Adrenal gland (tissue), 12 donors: ENCODE measurements around the gene SEPTIN10. TPM values are rescaled to one million over a fixed set of nuclear protein-coding genes. Genes with fewer than 3 reads are reported as not detected.

Experiments used
- DNase-seq, 7 donors: peaks; one replicate each; pipeline ENCODE4 v3.0.0-alpha.2; 2019 to 2020
- H3K27ac ChIP-seq, 5 donors: fragments of 200-600 bp; sonication (generic) in 4 of 5; 1 replicate in 3 of 5; 2 replicates in 2 of 5; pipeline versions ENCODE4 v1.5.1 to v1.8.0; 2016 to 2020; ENCODE audit warnings: mild to moderate bottlenecking in 1 of 5
- H3K27me3 ChIP-seq: fragments of 200-600 bp; 2 replicates; pipeline ENCODE4 v1.8.0; 2021
- H3K36me3 ChIP-seq, 2 donors: fragments of 200-600 bp; replicated peaks in 1 of 2; 1 replicate in 1 of 2; 2 replicates in 1 of 2; pipeline versions ENCODE4 v1.5.1 to v1.8.0; 2018 to 2022
- H3K4me1 ChIP-seq, 2 donors: fragments of 200-600 bp; replicated peaks in 1 of 2; 1 replicate in 1 of 2; 2 replicates in 1 of 2; pipeline versions ENCODE4 v1.5.1 to v1.8.0; 2018 to 2021
- H3K4me3 ChIP-seq, 4 donors: fragments of 200-600 bp; sonication (generic) in 3 of 4; one replicate each; pipeline ENCODE4 v1.5.1; 2016 to 2018
- H3K9me3 ChIP-seq, 3 donors: fragments of 200-600 bp; sonication (generic) in 1 of 3; replicated peaks in 1 of 3; 1 replicate in 2 of 3; 2 replicates in 1 of 3; pipeline versions ENCODE4 v1.5.1 to v1.8.0; 2016 to 2021
- CTCF ChIP-seq, 6 experiments: fragments of 450-650 bp in 4 of 6; fragments of 200-600 bp in 2 of 6; sonication (generic) in 1 of 6; IDR thresholded peaks; 1 replicate in 5 of 6; 2 replicates in 1 of 6; pipeline versions ENCODE4 v1.5.1 to v1.8.0; 2016 to 2021; ENCODE audit warnings: antibody characterized with exemption in 6 of 6, mild to moderate bottlenecking in 2 of 6, moderate library complexity in 1 of 6
- POLR2A ChIP-seq, 2 donors: fragments of 450-650 bp; IDR thresholded peaks; one replicate each; pipeline ENCODE4 v1.6.1; 2017; ENCODE audit warnings: antibody characterized with exemption in 2 of 2, mild to moderate bottlenecking in 2 of 2, moderate library complexity in 1 of 2
- WGBS, 4 donors: extraction: QIAGEN DNeasy Blood & Tissue Kit in 2 of 4; methylation state at CpG; one replicate each; pipeline versions ENCODE4 v1.1.5 to v1.1.7; 2013 to 2017; 5-methylcytosine and 5-hydroxymethylcytosine counted together
- intact Hi-C, 2 donors: fragments of 100-400 bp; cut with DNase I; formaldehyde crosslinking; loops; one replicate each; pipeline versions ENCODE4 v1.14.1 to v1.15.0; 2022 to 2023
- polyA plus RNA-seq, 3 donors: library from polyadenylated mRNA; stranded (reverse); fragments of 200-250 nt in 2 of 3; fragments of 350-450 nt in 1 of 3; fragmentation: Illumina TruSeq in 1 of 3; extraction: RNeasy Lipid Tissue Mini Kit (QIAGEN cat#74804) in 1 of 3; gene quantifications; one replicate each; pipeline ENCODE4 v1.2.3, GENCODE V29; 2013 to 2014
- total RNA-seq, 9 donors: library from RNA; depleted of rRNA in 4 of 9; stranded (reverse); fragments of >200 nt in 4 of 9; fragments of 120-200 nt in 1 of 9; fragmentation: NEBNext Ultra II Directional in 1 of 9; extraction: Animal tissue kit (Norgen Biotek cat#: 25700) in 1 of 9; gene quantifications; one replicate each; pipeline versions ENCODE4 v1.1.0 to v1.2.4, GENCODE V29; 2013 to 2023
- donor health status: healthy with polysubstance abuse.
- donor health status: Bipolar disorder and iron deficiency.
- donor health status: DM: yes; HTN: yes; CAD: no.
- donor health status: DM: no; HTN: no; CAD: no.
- donor health status: DM: no; HTN: no; CAD: no.
- donor health status: DM: yes; HTN: yes; CAD: no.

SEPTIN10 gene
- total and polyA plus RNA-seq, 12 donors, result 18.1 to 91.3 (median 44.8) TPM

- H3K27me3 ChIP-seq, result no peaks in the 10 kb centered on the region
- DNase-seq, result no peak
- no peaks in the 10 kb centered on the region for H3K4me1 ChIP-seq
- H3K9me3 ChIP-seq, result no peaks in the 10 kb centered on the region
- H3K36me3 ChIP-seq, result no peaks in the 10 kb centered on the region
- intact Hi-C loops, result no loop called here
- 72 to 79% (median 76%) methylated on average over 9 of the region's 9 CpGs for WGBS, 4 donors
- H3K4me3 ChIP-seq, result no peak overlapping the region
- no peak overlapping the region for H3K27ac ChIP-seq
- TF ChIP-seq CTCF (IDR thresholded peaks at IDR 0.05) (no peak), POLR2A (IDR thresholded peaks at IDR 0.05) (no peak)
Observed at GRCh38 chr2:109659396-109660045, 45.8 kb upstream of the SEPTIN10 start.

GRCh38 chr2:109655287-109655686 is 41.5 kb upstream of the SEPTIN10 start:
- Histone ChIP-seq H3K27me3 (no peaks in the 10 kb centered on the region), H3K36me3 (no peaks in the 10 kb centered on the region), H3K9me3 (no peaks in the 10 kb centered on the region), H3K4me3 (no peak overlapping the region), H3K4me1 (no peaks in the 10 kb centered on the region), H3K27ac (no peak overlapping the region)
- no peak for DNase-seq
- WGBS, 4 donors, result 64 to 78% (median 72%) methylated on average over 3 of the region's 3 CpGs
- TF ChIP-seq CTCF (IDR thresholded peaks at IDR 0.05) (no peak), POLR2A (IDR thresholded peaks at IDR 0.05) (no peak)
- intact Hi-C loops, result no loop called here

GRCh38 chr2:109654326-109655050 is 40.7 kb upstream of the SEPTIN10 start:
- intact Hi-C loops, result no loop called here
- Histone ChIP-seq H3K36me3 (no peaks in the 10 kb centered on the region), H3K4me3 (no peak overlapping the region), H3K27me3 (no peaks in the 10 kb centered on the region), H3K9me3 (no peaks in the 10 kb centered on the region), H3K27ac (no peak overlapping the region), H3K4me1 (no peaks in the 10 kb centered on the region)
- TF ChIP-seq POLR2A (IDR thresholded peaks at IDR 0.05) (no peak), CTCF (IDR thresholded peaks at IDR 0.05) (no peak)
- DNase-seq, result no peak
- WGBS, 4 donors, result 85 to 95% (median 94%) methylated on average over 8 of the region's 8 CpGs

GRCh38 chr2:109649736-109650695 is 36.2 kb upstream of the SEPTIN10 start:
- DNase-seq, result no peak
- no peaks in the 10 kb centered on the region for H3K9me3 ChIP-seq
- intact Hi-C loops, result no loop called here
- TF ChIP-seq CTCF (IDR thresholded peaks at IDR 0.05), result no peak
- no peak for TF ChIP-seq POLR2A (IDR thresholded peaks at IDR 0.05)
- H3K27ac ChIP-seq, result no peak overlapping the region
- no peaks in the 10 kb centered on the region for H3K4me1 ChIP-seq
- 79 to 83% (median 81%) methylated on average over 14 of the region's 14 CpGs for WGBS, 4 donors
- H3K27me3 ChIP-seq, result no peaks in the 10 kb centered on the region
- H3K36me3 ChIP-seq, result no peaks in the 10 kb centered on the region
- H3K4me3 ChIP-seq, result no peak overlapping the region
